Right lung (tissue), 5 donors: Measurements from ENCODE around the gene SCUBE1. TPM values are rescaled to one million over a fixed set of nuclear protein-coding genes. Genes with fewer than 3 reads are reported as not detected.

ENCODE experiments used
- DNase-seq, 2 donors: peaks; one replicate each; pipeline ENCODE4 v3.0.0-alpha.2; 2013
- polyA plus RNA-seq, 5 donors: library from polyadenylated mRNA; unstranded; fragments of 120-200 nt; gene quantifications; one replicate each; pipeline versions ENCODE4 v1.2.1 to v1.2.3, GENCODE V29; 2013; ENCODE audit warnings: inconsistent platforms in 1 of 5, low replicate concordance in 1 of 5; ENCODE audit not compliant: insufficient read length in 5 of 5, insufficient read depth in 1 of 5

The SCUBE1 gene
- polyA plus RNA-seq, 5 donors, result 0.69 to 3.1 (median 1.1) TPM

- no peak for DNase-seq
These were observed 63.2 kb downstream of the SCUBE1 start for GRCh38 chr22:43279867-43280522.

- no peak for DNase-seq
These were observed 65.1 kb downstream of the SCUBE1 start for GRCh38 chr22:43277987-43278601.

DNA sequence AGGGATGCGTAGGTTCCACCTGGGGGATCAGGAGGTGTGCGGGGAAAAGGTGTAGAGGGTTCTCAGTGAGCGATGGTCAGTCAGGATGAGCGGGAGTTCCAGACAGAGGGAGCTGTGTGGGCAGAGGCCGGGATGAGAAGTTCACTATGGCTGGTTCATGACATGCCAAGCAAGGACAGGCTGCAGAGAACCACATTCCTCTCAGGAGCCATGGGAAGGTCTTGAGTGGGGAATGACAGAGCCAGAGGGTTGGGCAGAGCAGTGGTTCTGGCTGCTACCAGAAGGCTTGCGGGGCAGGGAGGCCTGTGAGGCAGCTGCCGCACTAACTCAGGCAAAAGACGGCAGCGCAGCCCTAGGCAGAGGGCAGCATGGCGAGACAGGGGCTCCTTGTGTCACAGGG is 66.1 kb downstream of the SCUBE1 start:
- DNase-seq, result no peak

DNA sequence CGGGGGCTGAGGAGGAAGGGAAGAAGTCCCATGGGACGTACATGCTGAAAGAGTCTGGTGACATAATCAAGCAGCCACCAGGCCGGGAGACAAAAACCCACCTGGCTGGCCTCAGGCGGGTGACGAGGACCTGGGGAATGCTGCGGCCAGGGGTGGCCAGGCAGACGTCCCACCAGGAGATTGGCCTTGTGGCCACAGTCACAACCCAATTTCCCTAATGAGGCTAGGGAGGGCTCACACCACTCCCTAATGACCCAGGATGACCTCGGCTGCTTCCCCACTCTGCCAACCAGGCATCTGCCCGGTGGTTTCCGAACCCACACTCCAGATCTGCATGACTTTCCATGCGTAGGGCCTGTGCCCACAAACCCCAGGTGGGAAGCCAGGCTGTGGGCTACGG is 66.9 kb downstream of the SCUBE1 start:
- DNase-seq, result no peak

- no peak for DNase-seq
These were observed 67.4 kb downstream of the SCUBE1 start for GRCh38 chr22:43275545-43276317.

GRCh38 chr22:43274595-43275240 is 68.5 kb downstream of the SCUBE1 start:
- DNase-seq, result no peak

DNA sequence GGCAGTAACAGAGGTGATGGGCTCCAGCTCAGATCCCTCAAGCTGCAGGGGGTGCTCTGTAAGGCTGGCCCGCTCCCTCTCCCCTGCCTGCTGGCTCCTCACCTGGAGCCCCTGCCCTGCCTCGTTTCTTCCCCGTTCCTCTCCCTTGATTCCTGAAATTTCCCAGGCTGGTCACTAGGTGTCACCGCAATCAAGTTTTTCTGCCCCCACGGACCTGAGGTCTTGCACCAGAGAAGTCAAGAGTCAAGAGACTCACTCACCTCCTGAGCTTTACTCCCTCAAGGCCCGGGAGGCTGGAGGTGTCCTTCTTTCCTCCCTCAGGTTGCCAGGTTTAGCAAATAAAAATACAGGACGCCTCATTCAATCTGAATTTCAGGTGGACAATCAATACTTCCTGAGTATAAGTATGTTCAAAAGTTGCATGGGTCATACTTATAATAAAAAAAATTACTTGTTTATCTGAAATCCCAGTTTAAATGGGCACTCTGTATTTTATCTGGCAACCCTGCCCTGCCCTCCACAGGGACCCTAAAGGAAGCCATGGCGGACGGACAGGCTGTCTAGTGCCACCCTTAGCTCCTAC is 69.2 kb downstream of the SCUBE1 start:
- DNase-seq, result no peak

DNA sequence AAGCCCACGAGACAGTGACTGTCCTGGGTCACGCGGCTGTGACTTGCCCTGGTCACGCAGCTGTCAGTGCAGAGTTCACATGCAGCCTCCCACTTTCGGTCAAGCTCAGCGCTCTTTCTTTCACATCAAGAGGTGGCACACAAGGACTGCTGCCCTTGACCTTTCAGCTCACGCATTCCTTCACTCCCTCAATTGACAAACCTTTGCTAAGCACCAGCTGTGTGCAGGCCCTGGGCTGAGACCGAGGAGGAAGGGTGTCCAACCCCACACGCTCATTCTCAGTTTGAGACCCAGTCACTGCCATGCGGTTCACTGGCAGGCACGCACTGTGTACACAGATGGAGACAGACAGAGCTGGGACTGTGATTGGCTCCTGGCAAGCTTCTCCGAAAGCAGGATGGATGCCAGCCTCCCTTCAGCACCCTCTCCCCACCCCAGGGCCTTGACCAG is 70.3 kb downstream of the SCUBE1 start:
- DNase-seq, result no peak

GRCh38 chr22:43272301-43272700 is 70.9 kb downstream of the SCUBE1 start:
- no peak for DNase-seq

GRCh38 chr22:43270949-43271348 is 72.2 kb downstream of the SCUBE1 start:
- no peak for DNase-seq

GRCh38 chr22:43270314-43270908 is 72.8 kb downstream of the SCUBE1 start:
- DNase-seq, result no peak

GRCh38 chr22:43269646-43270045 is 73.5 kb downstream of the SCUBE1 start:
- DNase-seq, result no peak

DNA sequence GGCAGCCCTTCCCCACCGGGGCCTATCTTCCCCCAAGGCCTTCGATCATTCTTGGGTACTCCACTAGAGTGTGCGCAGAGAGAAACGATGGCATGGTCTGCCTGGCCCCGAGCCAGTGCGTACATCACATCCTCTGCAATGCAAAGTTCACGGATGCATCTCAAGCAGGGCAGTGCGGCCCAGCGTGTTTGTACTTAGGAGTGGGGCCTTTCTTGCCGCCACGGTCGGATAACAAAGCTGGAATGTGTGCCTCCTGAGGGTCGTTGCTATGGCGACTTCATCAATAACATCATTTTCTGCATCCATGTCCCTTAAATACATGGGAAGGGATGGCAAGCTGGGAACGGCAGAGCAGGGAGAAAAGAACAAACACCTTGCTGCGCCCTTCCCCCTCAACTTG is 73.9 kb downstream of the SCUBE1 start:
- no peak for DNase-seq

GRCh38 chr22:43267981-43268660 is 75.1 kb downstream of the SCUBE1 start:
- DNase-seq, result no peak

DNA sequence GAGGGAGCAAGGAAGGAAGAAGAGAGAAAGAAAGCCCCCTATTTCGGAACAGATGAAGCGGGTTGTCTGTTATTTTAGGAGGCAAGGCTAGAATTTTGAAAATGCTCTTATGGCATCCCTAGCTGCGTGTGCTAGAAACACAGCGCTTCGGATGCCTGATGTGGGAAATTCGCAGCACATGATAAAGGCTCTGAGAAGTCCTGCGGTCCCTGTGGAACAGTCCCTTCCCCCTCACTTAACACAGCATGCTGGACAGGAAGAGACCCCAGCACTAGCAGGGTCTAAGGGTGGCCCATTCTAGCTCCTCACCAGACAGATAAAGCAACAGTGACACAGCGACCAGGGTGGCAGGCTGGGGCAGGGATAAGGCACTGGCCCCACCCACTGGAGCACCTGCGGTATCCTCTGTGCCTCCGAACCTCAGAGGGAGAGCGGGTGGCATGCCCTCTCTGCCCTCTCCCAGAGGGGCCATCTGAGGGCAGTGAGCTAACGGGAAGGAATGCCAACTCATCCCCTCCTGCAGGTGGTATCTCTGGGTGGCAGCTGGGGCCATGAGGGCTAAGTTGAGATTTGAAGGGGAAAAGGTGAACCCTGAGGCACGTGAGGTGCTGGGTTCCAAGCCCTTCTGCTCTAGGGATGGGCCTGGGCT is 75.7 kb downstream of the SCUBE1 start:
- DNase-seq, result no peak

DNA sequence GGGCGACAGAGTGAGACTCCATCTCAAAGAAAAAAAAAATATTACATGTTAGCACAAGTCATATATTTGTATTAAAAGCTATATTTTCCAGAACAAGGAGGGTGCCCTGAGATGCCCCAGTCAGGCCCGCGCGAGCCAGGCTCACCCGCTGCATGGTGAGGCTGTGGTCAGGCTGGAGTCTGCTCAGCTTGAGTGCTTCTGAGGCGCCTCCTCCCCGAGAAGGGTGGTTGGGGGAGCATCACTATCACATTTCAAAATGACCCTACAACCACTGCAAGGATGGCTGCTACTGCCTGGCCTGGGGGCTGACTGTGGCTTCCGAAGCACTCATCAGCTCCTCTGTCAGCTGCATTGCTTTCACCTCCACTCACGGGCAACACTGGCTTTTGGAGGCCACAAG is 77.1 kb downstream of the SCUBE1 start:
- no peak for DNase-seq

- DNase-seq, result peak; percentile 70 to 82
These were observed 79.3 kb downstream of the SCUBE1 start for GRCh38 chr22:43263645-43264514.

DNA sequence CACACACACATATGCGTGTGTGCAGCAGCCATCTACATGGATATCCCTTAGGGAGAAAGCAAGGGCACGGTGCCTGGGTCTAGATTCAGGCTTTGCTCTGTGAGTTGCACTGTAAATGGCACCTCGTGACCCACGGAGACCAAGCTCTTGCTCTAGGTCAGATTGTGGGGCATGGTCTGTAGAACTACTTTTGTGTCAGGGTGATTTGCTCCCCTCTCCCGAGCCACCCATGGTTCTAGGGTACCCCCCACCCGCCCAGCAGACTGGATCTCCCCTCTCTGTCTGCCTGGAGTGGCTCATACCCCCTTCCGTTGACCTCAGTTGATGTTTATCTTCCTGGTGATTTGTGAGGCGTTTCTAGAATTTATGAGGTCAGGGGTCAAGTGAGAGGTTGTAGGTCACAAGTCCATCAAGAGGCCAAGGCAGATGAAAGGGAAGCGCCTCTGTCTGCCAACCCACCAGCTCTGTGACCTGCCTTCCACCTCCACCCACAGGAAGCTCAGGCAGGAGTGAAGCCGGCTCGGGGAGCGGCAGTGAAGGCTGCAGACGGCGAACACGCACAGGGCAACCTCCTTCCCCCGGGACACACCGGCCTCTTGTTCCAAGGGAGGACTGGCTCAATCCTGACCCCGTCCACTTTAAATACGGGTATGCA is 80.1 kb downstream of the SCUBE1 start:
- DNase-seq, result no peak
